ENCODE measurements around the gene ADGRD1. TPM values are rescaled to one million over a fixed set of nuclear protein-coding genes. Genes with fewer than 3 reads are reported as not detected.
A peak's percentile ranks its signal among the peaks of the same experiment; 100 is the strongest.
"Not testable (repeated sequence)": the region's sequence is repeated elsewhere in the genome, so short reads cannot be mapped to it uniquely, and the experiment has no call there.

ADGRD1 gene
- total and polyA plus RNA-seq, 2 donors = 0.94 to 2.1 TPM

GRCh38 chr12:131065801-131066200 lies 112.1 kb downstream of the ADGRD1 start:
- no peak for DNase-seq (ENCODE audit: low read depth in 6 of 9, low spot score in 9 of 9)
- H3K27me3 ChIP-seq (ENCODE audit: control insufficient read depth in 2 of 2, insufficient read depth in 1 of 2, low read length in 1 of 2) = no peaks in the 10 kb centered on the region
- H3K27ac ChIP-seq (ENCODE audit: low read depth in 1 of 2, low read length in 1 of 2) = no peak overlapping the region
- H3K4me3 ChIP-seq (ENCODE audit: low read length in 2 of 2) = no peak overlapping the region
- H3K4me1 ChIP-seq (ENCODE audit: control insufficient read depth in 2 of 2, insufficient read depth in 2 of 2, low read length in 2 of 2) = no peaks in the 10 kb centered on the region
- H3K36me3 ChIP-seq (ENCODE audit: control insufficient read depth in 2 of 2, insufficient read depth in 2 of 2, low read length in 1 of 2) = no peaks in the 10 kb centered on the region
- H3K9me3 ChIP-seq (ENCODE audit: control insufficient read depth in 2 of 2, insufficient read depth in 1 of 2, low read length in 1 of 2) = peaks cover 0 to 1% of the 10 kb centered on the region in 2 donors
- WGBS = 92% methylated on average over 4 of the region's 4 CpGs

DNA sequence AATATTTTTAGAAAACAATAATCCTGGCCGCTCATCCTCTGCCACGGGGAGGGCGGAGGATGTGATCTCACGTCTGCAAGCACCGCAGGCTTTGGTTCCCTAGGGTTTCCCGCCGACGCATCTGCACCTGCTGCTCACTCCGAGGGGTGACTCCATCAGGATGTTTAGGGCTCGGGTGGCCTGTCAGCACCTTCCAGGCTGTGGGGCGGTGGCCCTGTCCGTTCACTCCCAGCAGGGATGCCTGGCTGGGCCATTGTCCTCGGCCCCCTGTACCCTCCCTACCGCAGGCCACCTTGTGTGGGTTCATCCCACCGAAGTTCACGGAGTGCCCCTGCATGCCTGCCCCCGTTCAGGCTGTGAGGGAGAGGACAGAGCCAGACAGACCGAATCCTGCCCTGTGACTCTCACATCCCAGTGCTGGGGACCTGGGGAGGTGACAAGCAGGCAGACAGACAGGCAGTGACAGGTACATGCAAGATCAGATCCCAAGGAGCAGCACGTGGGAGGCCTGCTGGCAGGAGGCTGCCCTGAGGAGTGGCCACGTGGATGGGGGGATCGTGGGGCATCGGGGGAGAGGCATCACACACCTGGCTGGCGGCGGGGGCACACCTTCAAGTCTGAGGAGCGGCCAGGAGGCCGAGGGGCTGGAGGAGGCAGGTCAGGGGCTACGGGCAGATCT lies 112.6 kb downstream of the ADGRD1 start:
- no peak for DNase-seq (ENCODE audit: low read depth in 6 of 9, low spot score in 9 of 9)
- Histone ChIP-seq H3K4me1 (ENCODE audit: control insufficient read depth in 2 of 2, insufficient read depth in 2 of 2, low read length in 2 of 2) (peaks cover 0 to 2% of the 10 kb centered on the region in 2 donors), H3K27me3 (ENCODE audit: control insufficient read depth in 2 of 2, insufficient read depth in 1 of 2, low read length in 1 of 2) (no peaks in the 10 kb centered on the region), H3K4me3 (ENCODE audit: low read length in 2 of 2) (no peak overlapping the region), H3K27ac (ENCODE audit: low read depth in 1 of 2, low read length in 1 of 2) (no peak overlapping the region), H3K36me3 (ENCODE audit: control insufficient read depth in 2 of 2, insufficient read depth in 2 of 2, low read length in 1 of 2) (no peaks in the 10 kb centered on the region), H3K9me3 (ENCODE audit: control insufficient read depth in 2 of 2, insufficient read depth in 1 of 2, low read length in 1 of 2) (peaks cover 0 to 1% of the 10 kb centered on the region in 2 donors)
- WGBS = 92% methylated on average over 27 of the region's 27 CpGs

GRCh38 chr12:131066886-131067490 lies 113.3 kb downstream of the ADGRD1 start:
- H3K9me3 ChIP-seq (ENCODE audit: control insufficient read depth in 2 of 2, insufficient read depth in 1 of 2, low read length in 1 of 2) = peaks cover 0 to 1% of the 10 kb centered on the region in 2 donors
- WGBS = 95% methylated on average over 14 of the region's 14 CpGs
- no peaks in the 10 kb centered on the region for H3K36me3 ChIP-seq (ENCODE audit: control insufficient read depth in 2 of 2, insufficient read depth in 2 of 2, low read length in 1 of 2)
- H3K27me3 ChIP-seq (ENCODE audit: control insufficient read depth in 2 of 2, insufficient read depth in 1 of 2, low read length in 1 of 2) = no peaks in the 10 kb centered on the region
- H3K4me1 ChIP-seq (ENCODE audit: control insufficient read depth in 2 of 2, insufficient read depth in 2 of 2, low read length in 2 of 2) = peaks cover 0 to 4% of the 10 kb centered on the region in 2 donors
- DNase-seq (ENCODE audit: low read depth in 6 of 9, low spot score in 9 of 9) = no peak
- no peak overlapping the region for H3K4me3 ChIP-seq (ENCODE audit: low read length in 2 of 2)
- H3K27ac ChIP-seq (ENCODE audit: low read depth in 1 of 2, low read length in 1 of 2) = no peak overlapping the region

DNA sequence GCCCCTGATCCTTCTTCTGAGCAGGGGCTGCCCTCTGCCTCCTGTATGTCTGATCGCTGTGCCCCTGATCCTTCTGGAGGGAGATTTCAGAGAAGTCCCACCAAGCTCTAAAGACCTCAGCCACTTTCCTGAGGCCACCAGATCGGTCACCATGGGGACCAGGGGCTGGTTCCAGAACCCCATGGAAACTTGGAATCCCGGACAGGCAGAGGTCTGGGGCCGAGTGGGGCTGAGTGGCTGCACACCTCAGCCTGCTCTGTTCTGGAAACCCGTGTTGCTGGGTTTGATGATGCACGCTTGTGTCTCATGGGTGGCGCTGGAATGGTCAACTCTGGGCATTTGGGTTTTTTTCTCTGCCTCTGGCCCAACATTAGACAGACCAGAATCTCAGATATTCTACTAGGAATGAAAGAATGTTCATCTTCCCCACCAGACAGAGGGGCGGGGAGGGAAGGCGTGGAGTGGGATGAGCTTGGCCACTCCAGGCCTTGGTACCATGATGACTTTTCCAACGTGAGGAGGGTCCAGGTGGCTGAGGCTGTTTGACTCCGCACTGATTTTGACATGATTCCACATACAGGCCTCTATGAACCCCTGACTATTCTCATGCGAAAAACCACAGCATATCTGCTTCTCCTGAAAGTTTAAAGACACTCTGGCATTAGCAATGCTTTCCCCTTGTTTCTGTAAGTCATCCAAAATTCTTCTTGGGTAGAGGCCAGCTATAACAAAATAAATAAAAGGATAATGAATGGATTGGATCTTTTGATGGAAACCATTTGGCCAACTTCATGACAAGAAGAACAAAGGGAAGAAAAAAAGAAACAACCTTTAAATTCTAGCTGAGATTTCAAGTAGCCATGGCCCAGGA lies 114.5 kb downstream of the ADGRD1 start:
- 90% methylated on average over 12 of the region's 12 CpGs for WGBS
- Histone ChIP-seq H3K36me3 (ENCODE audit: control insufficient read depth in 2 of 2, insufficient read depth in 2 of 2, low read length in 1 of 2) (no peaks in the 10 kb centered on the region), H3K4me1 (ENCODE audit: control insufficient read depth in 2 of 2, insufficient read depth in 2 of 2, low read length in 2 of 2) (peaks cover 0 to 15% of the 10 kb centered on the region in 2 donors), H3K27ac (ENCODE audit: low read depth in 1 of 2, low read length in 1 of 2) (no peak overlapping the region), H3K9me3 (ENCODE audit: control insufficient read depth in 2 of 2, insufficient read depth in 1 of 2, low read length in 1 of 2) (peaks cover 0 to 1% of the 10 kb centered on the region in 2 donors), H3K4me3 (ENCODE audit: low read length in 2 of 2) (no peak overlapping the region), H3K27me3 (ENCODE audit: control insufficient read depth in 2 of 2, insufficient read depth in 1 of 2, low read length in 1 of 2) (no peaks in the 10 kb centered on the region)
- no peak for DNase-seq (ENCODE audit: low read depth in 6 of 9, low spot score in 9 of 9)

DNA sequence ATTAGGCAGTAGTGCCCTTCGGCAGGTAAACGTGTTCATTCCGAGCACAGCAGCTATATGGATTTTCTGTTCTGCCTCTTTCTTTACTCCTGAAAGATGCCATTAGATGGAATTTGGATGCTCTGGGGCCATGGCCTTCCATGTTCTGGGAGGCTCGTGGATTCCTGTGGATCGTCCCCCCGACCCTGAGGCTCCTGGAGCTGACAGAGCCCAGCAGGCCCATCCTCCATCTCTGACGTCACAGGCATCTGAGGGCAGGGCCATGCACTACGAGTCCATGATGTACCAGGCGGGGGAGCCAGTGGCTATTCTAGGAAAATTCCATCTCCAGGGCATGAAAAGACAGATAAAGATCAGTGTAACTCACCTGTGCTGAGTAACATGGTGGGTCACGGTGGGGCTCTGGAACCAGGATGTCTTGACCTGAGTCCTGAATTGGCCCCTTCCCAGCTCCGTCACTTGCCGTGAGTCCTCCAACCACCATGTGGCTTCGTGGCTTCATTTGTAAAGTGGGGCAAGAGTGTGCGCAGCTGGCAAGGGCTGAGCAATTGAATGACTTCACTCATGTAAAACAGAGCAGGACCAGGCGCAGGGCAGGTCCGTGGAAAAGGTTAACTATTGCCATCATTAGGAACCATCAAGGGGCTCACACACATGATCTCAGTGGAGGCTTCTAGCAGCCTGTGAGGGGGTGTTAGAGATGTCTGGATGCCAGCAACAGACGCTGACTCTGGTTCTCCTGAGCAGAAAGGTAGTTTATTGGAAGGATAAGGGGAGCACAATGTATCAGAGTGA lies 115.4 kb downstream of the ADGRD1 start:
- H3K27ac ChIP-seq (ENCODE audit: low read depth in 1 of 2, low read length in 1 of 2); H3K27me3 ChIP-seq (ENCODE audit: control insufficient read depth in 2 of 2, insufficient read depth in 1 of 2, low read length in 1 of 2); H3K9me3 ChIP-seq (ENCODE audit: control insufficient read depth in 2 of 2, insufficient read depth in 1 of 2, low read length in 1 of 2); H3K36me3 ChIP-seq (ENCODE audit: control insufficient read depth in 2 of 2, insufficient read depth in 2 of 2, low read length in 1 of 2); H3K4me3 ChIP-seq (ENCODE audit: low read length in 2 of 2); DNase-seq (ENCODE audit: low read depth in 6 of 9, low spot score in 9 of 9): not testable (repeated sequence)
- 85% methylated on average over 14 of the region's 17 CpGs for WGBS
- H3K4me1 ChIP-seq (ENCODE audit: control insufficient read depth in 2 of 2, insufficient read depth in 2 of 2, low read length in 2 of 2) = peaks cover 0 to 15% of the 10 kb centered on the region in 2 donors

DNA sequence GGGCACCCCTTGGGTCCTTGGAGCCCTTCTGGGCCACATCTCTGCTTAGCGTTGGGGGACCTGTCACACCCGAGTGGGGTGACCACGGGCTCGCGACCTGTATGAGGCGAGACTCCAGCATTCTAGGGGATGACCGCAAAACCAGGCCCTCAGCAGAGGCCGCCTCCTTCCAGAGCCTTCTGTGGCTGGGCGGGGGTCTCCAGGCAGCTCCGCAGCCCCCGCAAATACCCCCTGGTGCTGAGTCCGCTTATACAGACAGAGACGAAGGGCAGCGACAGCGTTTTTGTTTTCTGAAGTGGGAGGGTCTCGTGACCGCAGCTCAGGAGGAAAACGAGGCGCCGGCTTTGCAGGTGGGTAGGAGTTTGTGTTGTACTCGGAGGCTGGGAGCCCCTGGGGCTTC lies 116.4 kb downstream of the ADGRD1 start:
- not testable (repeated sequence) for DNase-seq (ENCODE audit: low read depth in 6 of 9, low spot score in 9 of 9); H3K27ac ChIP-seq (ENCODE audit: low read depth in 1 of 2, low read length in 1 of 2); H3K27me3 ChIP-seq (ENCODE audit: control insufficient read depth in 2 of 2, insufficient read depth in 1 of 2, low read length in 1 of 2); H3K9me3 ChIP-seq (ENCODE audit: control insufficient read depth in 2 of 2, insufficient read depth in 1 of 2, low read length in 1 of 2); H3K4me3 ChIP-seq (ENCODE audit: low read length in 2 of 2); H3K36me3 ChIP-seq (ENCODE audit: control insufficient read depth in 2 of 2, insufficient read depth in 2 of 2, low read length in 1 of 2)
- 95% methylated on average over 21 of the region's 21 CpGs for WGBS
- peaks cover 0 to 15% of the 10 kb centered on the region in 2 donors for H3K4me1 ChIP-seq (ENCODE audit: control insufficient read depth in 2 of 2, insufficient read depth in 2 of 2, low read length in 2 of 2)

GRCh38 chr12:131070668-131071067 lies 117.0 kb downstream of the ADGRD1 start:
- 99% methylated on average over 4 of the region's 6 CpGs for WGBS
- not testable (repeated sequence) for H3K36me3 ChIP-seq (ENCODE audit: control insufficient read depth in 2 of 2, insufficient read depth in 2 of 2, low read length in 1 of 2); H3K27ac ChIP-seq (ENCODE audit: low read depth in 1 of 2, low read length in 1 of 2); DNase-seq (ENCODE audit: low read depth in 6 of 9, low spot score in 9 of 9); H3K4me3 ChIP-seq (ENCODE audit: low read length in 2 of 2); H3K27me3 ChIP-seq (ENCODE audit: control insufficient read depth in 2 of 2, insufficient read depth in 1 of 2, low read length in 1 of 2); H3K9me3 ChIP-seq (ENCODE audit: control insufficient read depth in 2 of 2, insufficient read depth in 1 of 2, low read length in 1 of 2)
- peaks cover 0 to 15% of the 10 kb centered on the region in 2 donors for H3K4me1 ChIP-seq (ENCODE audit: control insufficient read depth in 2 of 2, insufficient read depth in 2 of 2, low read length in 2 of 2)

DNA sequence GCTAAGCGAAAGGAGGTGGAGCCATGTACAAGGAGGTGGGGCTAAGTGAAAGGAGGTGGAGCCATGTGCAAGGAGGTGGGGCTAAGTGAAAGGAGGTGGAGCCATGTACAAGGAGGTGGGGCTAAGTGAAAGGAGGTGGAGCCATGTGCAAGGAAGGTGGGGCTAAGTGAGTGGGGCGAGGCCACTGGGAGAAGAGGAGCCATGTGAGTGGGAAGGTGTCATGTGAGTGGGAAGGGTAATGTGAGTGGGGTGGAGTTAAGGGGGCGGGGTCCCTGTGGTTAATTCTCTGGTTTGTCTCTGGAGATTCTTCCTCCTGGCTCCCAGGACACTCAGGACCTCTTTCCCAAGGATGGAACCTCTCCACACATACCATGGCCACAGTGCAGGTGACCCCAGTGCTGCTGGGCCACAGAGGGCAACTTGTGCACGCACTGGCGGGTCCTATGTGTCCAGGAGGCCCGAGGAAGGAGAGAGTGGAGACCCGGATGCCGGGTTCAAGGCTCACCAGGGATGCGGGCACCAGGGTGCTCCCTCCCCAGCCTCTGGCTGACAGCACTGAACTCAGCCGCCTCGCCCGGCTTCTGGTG lies 117.6 kb downstream of the ADGRD1 start:
- H3K4me3 ChIP-seq (ENCODE audit: low read length in 2 of 2); H3K9me3 ChIP-seq (ENCODE audit: control insufficient read depth in 2 of 2, insufficient read depth in 1 of 2, low read length in 1 of 2); H3K36me3 ChIP-seq (ENCODE audit: control insufficient read depth in 2 of 2, insufficient read depth in 2 of 2, low read length in 1 of 2); DNase-seq (ENCODE audit: low read depth in 6 of 9, low spot score in 9 of 9); H3K27me3 ChIP-seq (ENCODE audit: control insufficient read depth in 2 of 2, insufficient read depth in 1 of 2, low read length in 1 of 2): not testable (repeated sequence)
- Histone ChIP-seq H3K4me1 (ENCODE audit: control insufficient read depth in 2 of 2, insufficient read depth in 2 of 2, low read length in 2 of 2) (peaks cover 0 to 15% of the 10 kb centered on the region in 2 donors), H3K27ac (ENCODE audit: low read depth in 1 of 2, low read length in 1 of 2) (peak overlapping the region in 1 of 2 donors; percentile 47)
- 89% methylated on average over 12 of the region's 12 CpGs for WGBS
